ENCODE data around the gene CDKN2D. TPM values are rescaled to one million over a fixed set of nuclear protein-coding genes. Genes with fewer than 3 reads are reported as not detected.

The CDKN2D gene
- total RNA-seq, 1 donor from 2014 or later, result 13.0 TPM

DNA sequence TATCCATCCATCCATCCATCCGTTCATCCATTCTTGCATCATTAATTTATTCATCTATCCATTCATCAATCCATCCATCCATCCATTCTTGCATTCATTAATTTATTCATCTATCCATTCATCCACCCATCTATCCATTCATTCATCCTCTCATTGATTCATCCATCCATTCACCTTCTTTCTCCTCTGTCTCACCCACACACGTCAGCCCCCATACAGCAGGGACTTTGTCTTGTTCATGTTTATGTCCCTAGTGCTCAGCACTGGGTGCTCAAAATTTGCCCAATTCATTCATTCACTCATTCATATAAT, 19.0 kb upstream of the CDKN2D start:
- no peaks in the 10 kb centered on the region for H3K36me3 Mint-ChIP-seq (ENCODE audit: unreplicated experiment)
- no peak overlapping the region for H3K4me3 Mint-ChIP-seq (ENCODE audit: unreplicated experiment)
- no peak for TF ChIP-seq CTCF (IDR thresholded peaks at IDR 0.05)
- H3K27me3 Mint-ChIP-seq (ENCODE audit: unreplicated experiment), result peaks cover 20% of the 10 kb centered on the region
- no peaks in the 10 kb centered on the region for H3K4me1 Mint-ChIP-seq (ENCODE audit: unreplicated experiment)
- DNase-seq (ENCODE audit: extremely low spot score, unreplicated experiment), result no peak
- no peaks in the 10 kb centered on the region for H3K9me3 Mint-ChIP-seq (ENCODE audit: unreplicated experiment)
- H3K27ac Mint-ChIP-seq (ENCODE audit: unreplicated experiment), result no peak overlapping the region

DNA sequence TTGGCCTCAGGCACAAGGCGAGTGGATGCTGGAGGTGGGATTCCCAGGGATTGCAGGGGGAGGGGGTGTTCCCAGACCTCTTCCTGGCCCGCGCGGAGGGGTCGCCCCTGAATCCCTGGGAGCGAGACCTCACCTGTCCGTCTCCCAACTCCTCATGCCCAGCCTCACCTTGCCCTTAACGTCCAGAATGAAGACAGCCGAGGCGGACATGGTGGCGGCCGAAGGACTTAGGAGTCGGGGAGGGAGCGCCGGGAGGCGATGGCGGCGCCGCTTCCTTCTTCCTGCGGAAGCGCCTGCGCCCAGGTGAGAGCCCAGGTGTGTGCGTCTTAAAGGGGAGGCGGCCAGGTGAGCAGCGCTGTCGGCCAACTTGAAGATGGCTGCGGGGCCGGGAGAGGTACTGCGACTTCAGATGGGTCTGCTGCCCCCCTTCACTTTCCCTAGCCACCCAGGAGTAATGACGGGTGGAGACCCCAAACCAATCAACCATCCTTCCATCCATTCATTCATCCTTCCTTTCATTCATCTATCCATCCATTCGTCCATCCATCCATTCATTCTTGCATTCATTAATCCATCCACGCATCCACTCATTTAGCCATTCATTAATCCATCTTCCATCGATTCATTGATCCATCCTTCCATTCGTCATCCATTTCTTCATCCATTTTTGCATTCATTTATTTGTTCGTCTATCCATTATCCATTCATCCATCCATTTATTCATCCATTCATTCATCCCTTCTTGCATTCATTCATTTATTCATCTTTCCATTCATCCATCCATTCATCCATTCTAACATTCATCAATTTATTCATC, 18.5 kb upstream of the CDKN2D start, which contains the start of gene AP1M2:
Gene AP1M2 (minus strand): TSS at position 291 of the 817 bp plus-strand sequence. CDS start 81 bp downstream, at position 210.
- no peak for TF ChIP-seq CTCF (IDR thresholded peaks at IDR 0.05)
- Mint-ChIP-seq H3K27me3 (ENCODE audit: unreplicated experiment) (peaks cover 20% of the 10 kb centered on the region), H3K4me1 (ENCODE audit: unreplicated experiment) (no peaks in the 10 kb centered on the region), H3K27ac (ENCODE audit: unreplicated experiment) (no peak within 1 kb of the TSS), H3K4me3 (ENCODE audit: unreplicated experiment) (no peak within 1 kb of the TSS), H3K36me3 (ENCODE audit: unreplicated experiment) (no peaks in the 10 kb centered on the region), H3K9me3 (ENCODE audit: unreplicated experiment) (no peaks in the 10 kb centered on the region)
- DNase-seq (ENCODE audit: extremely low spot score, unreplicated experiment), result no peak

GRCh38 chr19:10586396-10586795, 17.6 kb upstream of the CDKN2D start:
- H3K9me3 Mint-ChIP-seq (ENCODE audit: unreplicated experiment), result no peaks in the 10 kb centered on the region
- H3K27ac Mint-ChIP-seq (ENCODE audit: unreplicated experiment), result no peak overlapping the region
- H3K27me3 Mint-ChIP-seq (ENCODE audit: unreplicated experiment), result peaks cover 20% of the 10 kb centered on the region
- H3K36me3 Mint-ChIP-seq (ENCODE audit: unreplicated experiment), result no peaks in the 10 kb centered on the region
- H3K4me3 Mint-ChIP-seq (ENCODE audit: unreplicated experiment), result no peak overlapping the region
- no peaks in the 10 kb centered on the region for H3K4me1 Mint-ChIP-seq (ENCODE audit: unreplicated experiment)
- DNase-seq (ENCODE audit: extremely low spot score, unreplicated experiment), result no peak
- no peak for TF ChIP-seq CTCF (IDR thresholded peaks at IDR 0.05)

DNA sequence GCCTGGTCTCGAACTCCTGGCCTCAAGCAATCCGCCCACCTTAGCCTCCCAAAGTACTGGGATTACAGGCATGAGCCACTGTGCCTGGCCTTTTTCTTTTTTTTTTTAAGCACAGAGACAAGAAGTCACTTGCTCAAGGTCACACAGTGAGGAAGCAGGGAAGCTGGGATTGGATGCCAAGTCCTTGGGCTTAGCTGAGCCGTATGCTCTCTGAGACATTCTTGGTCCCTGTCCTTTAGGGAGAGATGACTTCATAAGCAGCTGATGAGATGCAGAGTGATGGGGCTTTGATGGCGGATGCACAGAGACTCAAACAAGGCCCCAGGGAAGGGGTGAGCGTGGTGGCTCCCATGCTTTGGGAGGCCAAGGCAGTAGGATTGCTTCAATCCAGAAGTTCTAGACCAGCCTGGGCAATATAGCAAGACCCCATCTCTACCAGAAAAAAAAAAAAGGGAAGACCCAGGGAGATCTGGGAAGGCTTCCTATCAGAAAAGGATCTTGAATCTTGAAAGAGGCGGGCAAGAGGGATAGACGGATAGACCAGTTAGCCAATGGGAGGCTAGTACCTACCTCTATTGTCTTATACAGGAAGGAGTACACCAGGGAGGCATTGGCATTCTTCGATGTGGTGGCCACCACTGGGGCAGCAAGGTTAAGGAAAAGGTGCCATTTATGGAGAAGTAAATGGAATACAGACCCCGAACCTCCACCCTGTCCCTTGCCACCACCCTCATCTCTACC, 14.4 kb upstream of the CDKN2D start:
- H3K4me1 Mint-ChIP-seq (ENCODE audit: unreplicated experiment), result peaks cover 5% of the 10 kb centered on the region
- no peaks in the 10 kb centered on the region for H3K9me3 Mint-ChIP-seq (ENCODE audit: unreplicated experiment)
- H3K27me3 Mint-ChIP-seq (ENCODE audit: unreplicated experiment), result peaks cover 20% of the 10 kb centered on the region
- H3K36me3 Mint-ChIP-seq (ENCODE audit: unreplicated experiment), result no peaks in the 10 kb centered on the region
- DNase-seq (ENCODE audit: extremely low spot score, unreplicated experiment), result no peak
- H3K27ac Mint-ChIP-seq (ENCODE audit: unreplicated experiment), result no peak overlapping the region
- H3K4me3 Mint-ChIP-seq (ENCODE audit: unreplicated experiment), result no peak overlapping the region
- no peak for TF ChIP-seq CTCF (IDR thresholded peaks at IDR 0.05)

- H3K27me3 Mint-ChIP-seq (ENCODE audit: unreplicated experiment), result peaks cover 11% of the 10 kb centered on the region
- H3K9me3 Mint-ChIP-seq (ENCODE audit: unreplicated experiment), result no peaks in the 10 kb centered on the region
- H3K27ac Mint-ChIP-seq (ENCODE audit: unreplicated experiment), result no peak overlapping the region
- no peak for TF ChIP-seq CTCF (IDR thresholded peaks at IDR 0.05)
- peaks cover 6% of the 10 kb centered on the region for H3K4me1 Mint-ChIP-seq (ENCODE audit: unreplicated experiment)
- no peak overlapping the region for H3K4me3 Mint-ChIP-seq (ENCODE audit: unreplicated experiment)
- DNase-seq (ENCODE audit: extremely low spot score, unreplicated experiment), result no peak
- H3K36me3 Mint-ChIP-seq (ENCODE audit: unreplicated experiment), result no peaks in the 10 kb centered on the region
These were observed 13.3 kb upstream of the CDKN2D start for GRCh38 chr19:10582091-10582490.

Data from osteocyte (in vitro differentiated cells).